CD4-positive, alpha-beta T cell treated with Interleukin-10 for 1 hour (primary cell): Measurements from ENCODE around the gene ENOX1.
"Not testable (repeated sequence)": the region's sequence is repeated elsewhere in the genome, so short reads cannot be mapped to it uniquely, and the experiment has no call there.

ENCODE experiments used
- DNase-seq: peaks from one replicate; pipeline ENCODE4 v3.0.0-alpha.2; 2020

Gene ENOX1

GRCh38 chr13:43472980-43473379, 313.8 kb downstream of the ENOX1 start:
- DNase-seq = no peak

GRCh38 chr13:43472339-43472738, 314.4 kb downstream of the ENOX1 start:
- DNase-seq = no peak

- no peak for DNase-seq
Observed at GRCh38 chr13:43470610-43471009, 316.2 kb downstream of the ENOX1 start.

DNA sequence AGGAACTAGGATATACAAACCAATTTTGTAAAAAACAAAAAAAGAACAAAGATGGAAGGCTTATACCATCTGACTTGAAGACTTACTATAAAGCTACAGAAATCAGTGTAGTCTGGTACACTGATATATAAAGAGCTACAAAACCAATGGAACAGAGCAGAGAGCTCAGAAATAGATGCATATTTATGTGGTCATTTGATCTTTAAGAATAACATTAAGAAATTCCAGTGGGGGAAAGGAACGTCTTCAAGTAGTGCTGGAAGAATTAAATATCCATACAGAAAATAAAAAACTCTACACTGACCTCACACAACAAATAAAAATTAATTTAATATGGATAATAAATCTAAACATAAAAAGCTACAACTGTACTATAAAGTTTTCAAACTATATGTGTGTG, 317.0 kb downstream of the ENOX1 start:
- DNase-seq = no peak

GRCh38 chr13:43464578-43465264, 322.1 kb downstream of the ENOX1 start:
- no peak for DNase-seq

- no peak for DNase-seq
Observed at GRCh38 chr13:43448605-43449336, 338.0 kb downstream of the ENOX1 start.

GRCh38 chr13:43446126-43446525, 340.6 kb downstream of the ENOX1 start:
- no peak for DNase-seq

GRCh38 chr13:43445668-43446067, 341.1 kb downstream of the ENOX1 start:
- DNase-seq = no peak

DNA sequence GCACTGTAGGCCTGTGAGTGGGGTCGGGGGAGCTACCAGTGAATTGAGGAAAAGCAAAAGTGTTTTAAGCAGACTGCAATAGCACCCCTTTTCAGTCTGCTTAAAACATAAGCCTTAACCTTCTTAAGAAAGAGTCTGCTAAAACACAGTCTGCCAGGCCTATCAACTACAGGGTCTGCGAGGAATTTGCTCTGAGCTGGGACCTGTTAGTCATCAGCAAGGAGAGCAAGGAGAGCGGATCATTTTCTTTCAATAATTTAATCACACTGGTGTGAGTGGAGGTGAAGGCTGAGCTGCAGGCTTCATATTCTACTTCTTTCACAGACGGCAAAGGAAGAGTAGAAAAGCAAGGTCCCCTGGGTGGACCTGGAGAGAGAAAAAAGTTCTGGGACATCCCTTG, 342.7 kb downstream of the ENOX1 start:
- no peak for DNase-seq

- DNase-seq = no peak
Observed at GRCh38 chr13:43441899-43442499, 344.8 kb downstream of the ENOX1 start.

- no peak for DNase-seq
Observed at GRCh38 chr13:43441464-43441863, 345.3 kb downstream of the ENOX1 start.

DNA sequence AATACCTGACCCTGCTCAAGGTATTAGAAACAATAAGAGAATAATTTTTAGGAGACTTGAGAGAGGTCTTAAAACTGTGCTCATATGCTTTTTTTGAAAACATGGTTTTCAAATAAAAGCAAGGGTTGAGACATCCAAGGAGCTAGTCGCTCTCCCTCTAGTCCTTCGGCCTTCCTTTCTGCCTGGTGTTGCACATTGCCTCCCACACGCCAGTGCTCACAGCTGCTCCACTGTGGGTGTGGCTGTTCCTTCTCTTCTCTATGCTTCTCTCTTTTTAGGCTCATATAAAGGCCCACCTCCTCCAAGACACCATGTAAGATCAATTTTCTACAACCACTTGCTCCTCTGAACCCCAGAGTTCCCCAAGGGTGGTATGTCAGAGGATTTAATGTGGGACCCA, 352.6 kb downstream of the ENOX1 start:
- DNase-seq = no peak

DNA sequence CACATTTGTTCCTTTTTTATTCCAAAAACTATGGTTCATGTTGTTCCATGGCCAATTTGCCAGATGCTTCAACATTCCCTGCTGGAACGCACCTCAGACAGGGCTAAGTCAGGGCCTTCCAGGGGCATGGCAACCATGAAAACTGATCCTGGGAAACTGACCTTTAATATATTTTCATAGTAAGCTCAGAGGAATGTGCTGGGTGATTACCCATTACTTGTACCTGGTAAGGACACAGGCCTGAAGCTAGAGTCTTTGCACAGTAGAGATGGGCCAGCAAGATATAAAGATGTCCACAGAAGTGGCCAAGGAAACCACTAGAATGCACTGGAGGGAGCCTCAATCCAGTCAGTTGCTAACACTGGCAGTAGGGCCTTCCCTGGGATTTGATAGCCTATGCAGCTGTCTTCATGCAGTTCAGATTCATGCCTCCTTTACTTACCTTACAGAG, 353.1 kb downstream of the ENOX1 start:
- DNase-seq = no peak

- DNase-seq = no peak
Observed at GRCh38 chr13:43432958-43433357, 353.8 kb downstream of the ENOX1 start.

GRCh38 chr13:43431841-43432240, 354.9 kb downstream of the ENOX1 start:
- no peak for DNase-seq

DNA sequence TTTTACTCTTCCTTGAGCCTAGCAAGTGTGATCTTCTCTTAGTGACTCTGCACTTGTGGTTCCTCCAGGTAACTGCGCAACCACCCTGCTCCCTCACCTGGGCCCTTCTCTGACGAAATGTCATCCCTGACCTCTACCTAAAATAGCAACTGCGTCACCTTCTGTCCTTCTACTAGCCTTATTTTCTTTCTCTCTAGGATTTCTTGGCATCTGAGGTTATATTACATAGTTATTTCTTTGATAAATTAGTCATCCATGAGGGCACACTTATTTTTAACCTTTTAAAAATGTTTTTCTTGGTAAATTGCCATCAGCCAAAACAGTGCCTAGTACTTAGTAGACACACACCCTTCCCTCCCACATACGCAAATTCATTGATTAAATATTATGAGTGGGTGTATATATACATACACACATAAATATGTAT, 355.5 kb downstream of the ENOX1 start:
- DNase-seq = no peak

DNA sequence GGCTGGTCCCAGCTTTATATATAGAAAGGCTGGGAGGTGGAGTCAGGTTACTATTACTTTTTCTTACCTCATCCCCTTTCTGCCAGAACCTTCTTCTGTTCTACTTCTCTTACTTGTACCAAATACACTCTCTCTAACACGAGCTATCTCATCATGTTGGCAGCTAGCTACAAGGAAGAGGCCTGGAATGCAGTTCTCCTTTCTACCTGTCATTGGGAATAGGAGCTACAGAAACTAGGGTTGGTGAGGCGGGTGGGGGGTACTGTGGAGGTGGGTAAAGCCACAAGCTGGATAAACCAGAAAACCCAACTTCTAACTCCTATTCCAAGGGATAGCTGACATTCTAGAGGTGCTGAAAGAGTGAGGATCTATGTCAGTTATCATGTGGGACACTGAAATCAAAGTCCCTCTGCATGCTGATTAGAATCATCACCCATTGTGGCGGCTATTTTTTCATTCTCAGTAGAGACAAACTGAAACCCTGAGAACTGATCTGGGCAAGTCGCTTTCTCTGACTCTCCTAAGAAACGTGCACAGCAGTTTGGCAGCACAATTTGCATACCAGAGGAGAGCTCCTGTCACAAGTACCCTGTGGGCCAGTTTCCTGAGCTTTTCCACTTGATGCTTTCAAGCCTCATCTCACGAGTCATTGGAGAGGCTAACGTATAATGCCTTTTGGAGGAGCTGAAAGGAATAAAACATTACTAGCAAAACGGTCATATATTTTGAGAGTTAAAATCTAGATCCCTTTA, 358.1 kb downstream of the ENOX1 start:
- DNase-seq = no peak

DNA sequence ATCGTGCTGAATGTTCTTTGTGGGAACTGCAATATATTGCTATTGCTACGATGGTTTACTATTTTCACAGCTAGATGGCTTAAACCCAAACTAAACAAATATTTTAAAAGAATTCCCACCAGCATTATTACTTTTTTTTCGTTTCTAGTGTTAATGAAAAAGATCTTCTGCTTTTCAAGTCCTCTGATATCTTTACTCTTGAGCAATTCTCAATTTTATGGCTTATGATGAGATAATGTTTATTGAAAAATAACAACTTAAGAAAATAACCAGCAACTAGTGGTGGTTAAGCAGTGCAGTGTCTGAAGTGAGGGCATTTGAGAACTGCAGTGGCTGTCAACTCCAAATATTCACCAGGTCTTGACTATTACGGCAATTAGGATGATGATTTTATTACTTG, 360.4 kb downstream of the ENOX1 start:
- DNase-seq = no peak

GRCh38 chr13:43425234-43425633, 361.5 kb downstream of the ENOX1 start:
- no peak for DNase-seq

GRCh38 chr13:43424412-43424811, 362.4 kb downstream of the ENOX1 start:
- DNase-seq = no peak

DNA sequence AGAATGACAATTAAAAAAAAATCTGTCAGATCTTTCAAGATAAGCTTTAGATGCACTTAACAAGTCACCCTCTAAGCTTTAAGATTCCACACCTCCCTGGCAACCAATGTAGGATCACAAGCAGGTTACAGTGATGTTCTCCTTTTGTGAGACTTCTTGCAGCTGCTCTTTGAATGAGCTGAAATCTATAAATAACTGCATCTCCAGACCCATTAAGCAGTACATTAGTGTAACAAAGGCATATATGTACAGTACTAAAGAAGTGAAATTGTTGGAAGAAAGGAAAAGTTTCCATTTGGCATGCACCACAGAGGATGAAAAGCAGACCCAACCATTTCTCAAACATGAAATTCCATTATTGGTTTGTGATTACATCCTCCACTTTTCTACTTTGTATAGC, 364.7 kb downstream of the ENOX1 start:
- DNase-seq = no peak

DNA sequence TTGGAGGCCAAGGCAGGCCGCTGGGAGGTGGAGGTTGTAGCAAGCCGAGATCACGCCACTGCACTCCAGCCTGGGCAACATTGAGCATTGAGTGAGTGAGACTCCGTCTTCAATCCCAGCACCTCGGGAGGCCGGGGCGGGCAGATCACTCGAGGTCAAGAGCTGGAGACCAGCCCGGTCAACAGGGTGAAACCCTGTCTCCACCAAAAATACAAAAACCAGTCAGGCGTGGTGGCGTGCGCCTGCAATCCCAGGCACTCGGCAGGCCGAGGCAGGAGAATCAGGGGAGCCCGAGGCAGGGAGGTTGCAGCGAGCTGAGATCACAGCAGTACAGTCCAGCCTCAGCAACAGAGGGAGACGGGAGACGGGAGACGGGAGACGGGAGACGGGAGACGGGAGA, 369.9 kb downstream of the ENOX1 start:
- DNase-seq = not testable (repeated sequence)

GRCh38 chr13:43416408-43416807, 370.4 kb downstream of the ENOX1 start:
- not testable (repeated sequence) for DNase-seq
